ENCODE results near the gene MEF2B.

MEF2B gene

GRCh38 chr19:19215792-19216191, 45.7 kb upstream of the MEF2B start (continued):
- TF ChIP-seq ZBTB6 (tag by site-specific recombination; IDR thresholded peaks at IDR 0.05) (no peak), ZNF704 (tag by site-specific recombination; IDR thresholded peaks at IDR 0.05) (no peak), ZBTB20 (tag by site-specific recombination; IDR thresholded peaks at IDR 0.05) (no peak), PRDM4 (tag by site-specific recombination; IDR thresholded peaks at IDR 0.05) (no peak)

- Histone ChIP-seq H3K9me3 (ENCODE audit: control insufficient read depth, insufficient read depth, low read depth, low read length) (no peaks in the 10 kb centered on the region), H3K4me1 (ENCODE audit: control insufficient read depth, insufficient read depth, low read length) (no peaks in the 10 kb centered on the region), H3K4me3 (ENCODE audit: low read depth, low read length) (no peak overlapping the region), H3K36me3 (ENCODE audit: control insufficient read depth in 2 of 2, insufficient read depth in 1 of 2, low read length in 2 of 2) (no peaks in the 10 kb centered on the region), H3K27ac (ENCODE audit: extremely low read depth, low read depth, low read length) (no peak overlapping the region)
- CTCF ChIA-PET = interaction anchor here (2.2 kb wide), 1 partner anchor 10 kb away, joined by 6 read pairs; no protein-coding TSS in a partner anchor
- POLR2A ChIA-PET = no interaction called here
- TF ChIP-seq ZNF76 (tag by site-specific recombination; IDR thresholded peaks at IDR 0.05; ENCODE audit: borderline replicate concordance, low read depth) = peak; percentile 34; the same call in 1 of the 2 replicates
- peak; percentile 63; the same call in 1 of the 2 replicates for TF ChIP-seq IKZF3 (tag by site-specific recombination; IDR thresholded peaks at IDR 0.05)
- TF ChIP-seq ZNF292 (tag by site-specific recombination; IDR thresholded peaks at IDR 0.05; ENCODE audit: borderline replicate concordance, low read depth) = no peak
- TF ChIP-seq ZFP41 (tag by site-specific recombination; IDR thresholded peaks at IDR 0.05; ENCODE audit: borderline replicate concordance) = no peak
- TF ChIP-seq GLIS1 (tag by site-specific recombination; IDR thresholded peaks at IDR 0.05) = peak; percentile 38
- 0 out of 2 replicates have a peak, but pooled peaks have one; percentile 11 for TF ChIP-seq ZSCAN30 (tag by site-specific recombination; IDR thresholded peaks at IDR 0.05)
- TF ChIP-seq REST (tag by site-specific recombination; IDR thresholded peaks at IDR 0.05) = peak; percentile 96
- TF ChIP-seq ZNF768 (tag by site-specific recombination; IDR thresholded peaks at IDR 0.05) = peak; percentile 58; the same call in 1 of the 2 replicates
These were observed 44.8 kb upstream of the MEF2B start for GRCh38 chr19:19214892-19215291.

DNA sequence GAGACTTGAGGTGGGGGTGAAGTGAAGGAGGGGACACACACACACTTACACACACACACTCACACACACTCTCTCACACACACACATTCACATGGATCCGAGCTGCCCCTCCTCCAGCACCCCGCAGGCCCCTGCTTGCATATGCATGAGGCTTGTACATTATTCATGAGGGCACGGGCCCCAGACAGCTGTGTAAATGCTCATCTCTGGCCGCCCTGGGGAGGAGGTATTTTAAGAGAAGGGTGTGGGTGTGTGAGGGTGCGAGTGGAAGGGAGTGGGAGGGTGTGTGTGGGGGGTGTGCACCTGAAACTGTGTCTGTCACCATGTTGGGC, 44.1 kb upstream of the MEF2B start:
- TF ChIP-seq ZBTB20 (tag by site-specific recombination; IDR thresholded peaks at IDR 0.05) (peak; percentile 59; the same call in 1 of the 2 replicates), ZFHX2 (tag by site-specific recombination; conservative IDR thresholded peaks at IDR 0.05) (peak; percentile 62), EGR2 (tag by site-specific recombination; IDR thresholded peaks at IDR 0.05; ENCODE audit: low read depth) (peak; percentile 64), KLF1 (tag by site-specific recombination; IDR thresholded peaks at IDR 0.05) (peak; percentile 59), ZNF514 (tag by site-specific recombination; IDR thresholded peaks at IDR 0.05) (no peak)
- TF ChIP-seq, protein P1, sequence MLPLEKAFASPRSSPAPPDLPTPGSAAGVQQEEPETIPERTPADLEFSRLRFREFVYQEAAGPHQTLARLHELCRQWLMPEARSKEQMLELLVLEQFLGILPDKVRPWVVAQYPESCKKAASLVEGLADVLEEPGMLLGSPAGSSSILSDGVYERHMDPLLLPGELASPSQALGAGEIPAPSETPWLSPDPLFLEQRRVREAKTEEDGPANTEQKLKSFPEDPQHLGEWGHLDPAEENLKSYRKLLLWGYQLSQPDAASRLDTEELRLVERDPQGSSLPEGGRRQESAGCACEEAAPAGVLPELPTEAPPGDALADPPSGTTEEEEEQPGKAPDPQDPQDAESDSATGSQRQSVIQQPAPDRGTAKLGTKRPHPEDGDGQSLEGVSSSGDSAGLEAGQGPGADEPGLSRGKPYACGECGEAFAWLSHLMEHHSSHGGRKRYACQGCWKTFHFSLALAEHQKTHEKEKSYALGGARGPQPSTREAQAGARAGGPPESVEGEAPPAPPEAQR (tag by site-specific recombination; IDR thresholded peaks at IDR 0.05) = no peak
- TF ChIP-seq, protein P2, sequence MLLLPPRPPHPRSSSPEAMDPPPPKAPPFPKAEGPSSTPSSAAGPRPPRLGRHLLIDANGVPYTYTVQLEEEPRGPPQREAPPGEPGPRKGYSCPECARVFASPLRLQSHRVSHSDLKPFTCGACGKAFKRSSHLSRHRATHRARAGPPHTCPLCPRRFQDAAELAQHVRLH (tag by site-specific recombination; IDR thresholded peaks at IDR 0.05) = no peak
- ChIA-PET POLR2A (interaction anchor here (0.7 kb wide), 1 partner anchor 22 kb away, joined by 3 read pairs; the partner anchor contains the start of genes BORCS8 and RFXANK), CTCF (no interaction called here)

More for the DNA sequence above, 44.1 kb upstream of the MEF2B start:
- Histone ChIP-seq H3K4me3 (ENCODE audit: low read depth, low read length) (no peak overlapping the region), H3K27ac (ENCODE audit: extremely low read depth, low read depth, low read length) (no peak overlapping the region), H3K4me1 (ENCODE audit: control insufficient read depth, insufficient read depth, low read length) (no peaks in the 10 kb centered on the region), H3K9me3 (ENCODE audit: control insufficient read depth, insufficient read depth, low read depth, low read length) (no peaks in the 10 kb centered on the region), H3K36me3 (ENCODE audit: control insufficient read depth in 2 of 2, insufficient read depth in 1 of 2, low read length in 2 of 2) (no peaks in the 10 kb centered on the region)

Data from HEK293 (cell line).